ENCODE results near the gene SRP68.

- no peak for TF ChIP-seq EZH2 (optimal IDR thresholded peaks at IDR 0.05; ENCODE audit: low read depth, low read length)
- TF ChIP-seq, protein P1, sequence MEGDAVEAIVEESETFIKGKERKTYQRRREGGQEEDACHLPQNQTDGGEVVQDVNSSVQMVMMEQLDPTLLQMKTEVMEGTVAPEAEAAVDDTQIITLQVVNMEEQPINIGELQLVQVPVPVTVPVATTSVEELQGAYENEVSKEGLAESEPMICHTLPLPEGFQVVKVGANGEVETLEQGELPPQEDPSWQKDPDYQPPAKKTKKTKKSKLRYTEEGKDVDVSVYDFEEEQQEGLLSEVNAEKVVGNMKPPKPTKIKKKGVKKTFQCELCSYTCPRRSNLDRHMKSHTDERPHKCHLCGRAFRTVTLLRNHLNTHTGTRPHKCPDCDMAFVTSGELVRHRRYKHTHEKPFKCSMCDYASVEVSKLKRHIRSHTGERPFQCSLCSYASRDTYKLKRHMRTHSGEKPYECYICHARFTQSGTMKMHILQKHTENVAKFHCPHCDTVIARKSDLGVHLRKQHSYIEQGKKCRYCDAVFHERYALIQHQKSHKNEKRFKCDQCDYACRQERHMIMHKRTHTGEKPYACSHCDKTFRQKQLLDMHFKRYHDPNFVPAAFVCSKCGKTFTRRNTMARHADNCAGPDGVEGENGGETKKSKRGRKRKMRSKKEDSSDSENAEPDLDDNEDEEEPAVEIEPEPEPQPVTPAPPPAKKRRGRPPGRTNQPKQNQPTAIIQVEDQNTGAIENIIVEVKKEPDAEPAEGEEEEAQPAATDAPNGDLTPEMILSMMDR (IDR thresholded peaks at IDR 0.05; ENCODE audit: low read length), result no peak
Measured at GRCh38 chr17:76106703-76107102, 34.4 kb upstream of the SRP68 start.

All from MM.1S (cell line).